HG02973 (cell line): ENCODE measurements around the gene B3GALNT1.
A peak's percentile ranks its signal among the peaks of the same experiment; 100 is the strongest.

Experiments
- ATAC-seq: cut with Tn5 transposase; IDR thresholded peaks from one replicate; pipeline ENCODE4 v1.9.1; 2021; ENCODE audit warnings: moderate library complexity; ENCODE audit not compliant: unreplicated experiment

Gene B3GALNT1

DNA sequence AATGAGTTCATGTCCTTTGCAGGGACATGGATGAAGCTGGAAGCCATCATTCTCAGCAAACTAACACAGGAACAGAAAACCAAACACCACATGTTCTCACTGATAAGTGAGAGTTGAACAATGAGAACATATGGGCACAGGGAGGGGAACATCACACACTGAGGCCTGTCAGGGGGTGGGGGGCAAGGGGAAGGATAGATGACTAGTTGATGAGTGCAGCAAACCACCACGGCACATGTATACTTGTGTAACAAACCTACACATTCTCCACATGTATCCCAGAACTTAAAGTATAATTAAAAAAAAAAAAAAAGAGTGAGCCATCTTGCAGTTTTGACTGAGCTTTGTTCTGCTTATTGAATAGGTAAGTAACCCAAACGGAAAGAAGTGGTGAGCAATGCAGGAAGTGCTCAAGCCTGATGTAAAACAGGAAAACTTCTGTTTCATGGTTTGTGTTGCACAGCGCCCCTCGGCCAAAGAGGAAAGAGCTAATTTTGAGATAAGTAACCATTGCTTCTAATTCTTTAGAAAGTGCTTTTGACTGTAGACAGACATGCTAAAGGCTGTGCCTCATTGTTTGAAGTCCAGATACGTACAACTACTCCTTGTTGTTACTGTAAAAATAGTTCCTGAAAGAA lies 70.1 kb downstream of the B3GALNT1 start:
- peak; percentile 59 for ATAC-seq
